CD14-positive monocyte (primary cell): ENCODE data around the gene DMC1. TPM values are rescaled to one million over a fixed set of nuclear protein-coding genes. Genes with fewer than 3 reads are reported as not detected.

Experiments used
- DNase-seq, 3 donors: peaks; one replicate each; pipeline ENCODE4 v3.0.0-alpha.2; 2011 to 2022
- H2AFZ ChIP-seq: 2 replicates; pipeline ENCODE4 v1.6.0; 2012; ENCODE audit warnings: mild to moderate bottlenecking, low read depth, low read length, inconsistent platforms; ENCODE audit not compliant: insufficient read depth, poor library complexity, severe bottlenecking
- H3K27ac ChIP-seq, 2 donors: 1 replicate in 1 of 2; 2 replicates in 1 of 2; pipeline ENCODE4 v1.5.1; 2012 to 2013; ENCODE audit warnings: low read length in 2 of 2, control low read depth in 1 of 2, inconsistent platforms in 1 of 2, low read depth in 1 of 2, mild to moderate bottlenecking in 1 of 2
- H3K27me3 ChIP-seq, 2 donors: one replicate each; pipeline versions ENCODE4 v1.6.0 to v1.6.1; 2011 to 2013; ENCODE audit warnings: low read length in 2 of 2; ENCODE audit not compliant: control insufficient read depth in 2 of 2, insufficient read depth in 2 of 2
- H3K36me3 ChIP-seq, 2 donors: replicated peaks in 1 of 2; 1 replicate in 1 of 2; 2 replicates in 1 of 2; pipeline versions ENCODE4 v1.5.1 to v1.6.1; 2012 to 2013; ENCODE audit warnings: low read length in 2 of 2, control low read depth in 1 of 2, inconsistent platforms in 1 of 2, mild to moderate bottlenecking in 1 of 2; ENCODE audit not compliant: insufficient read depth in 2 of 2, control insufficient read depth in 1 of 2
- H3K4me1 ChIP-seq, 2 donors: 1 replicate in 1 of 2; 2 replicates in 1 of 2; pipeline versions ENCODE4 v1.5.1 to v1.6.1; 2012 to 2013; ENCODE audit warnings: low read length in 2 of 2, control low read depth in 1 of 2, inconsistent platforms in 1 of 2, mild to moderate bottlenecking in 1 of 2, moderate library complexity in 1 of 2; ENCODE audit not compliant: insufficient read depth in 2 of 2, control insufficient read depth in 1 of 2
- H3K4me2 ChIP-seq: replicated peaks from 2 replicates; pipeline ENCODE3; 2012; ENCODE audit warnings: low read length, moderate library complexity, mild to moderate bottlenecking; ENCODE audit not compliant: poor library complexity, severe bottlenecking; ENCODE audit errors: extremely low read depth
- H3K4me3 ChIP-seq, 3 experiments: fragments of 200-600 bp in 1 of 3; sonication (generic) in 1 of 3; replicated peaks in 1 of 3; 1 replicate in 2 of 3; 2 replicates in 1 of 3; pipeline ENCODE4 v1.5.1; 2011 to 2013; ENCODE audit warnings: low read length in 3 of 3, mild to moderate bottlenecking in 3 of 3, control low read depth in 2 of 3, low read depth in 2 of 3, inconsistent platforms in 1 of 3, moderate library complexity in 1 of 3
- H3K79me2 ChIP-seq: 2 replicates; pipeline ENCODE4 v1.6.0; 2012; ENCODE audit warnings: mild to moderate bottlenecking, control low read depth, inconsistent platforms, low read length, moderate library complexity; ENCODE audit not compliant: insufficient read depth
- H3K9ac ChIP-seq: 2 replicates; pipeline ENCODE4 v1.6.0; 2017; ENCODE audit warnings: low read length, mild to moderate bottlenecking; ENCODE audit not compliant: insufficient read depth, poor library complexity, severe bottlenecking
- H3K9me3 ChIP-seq, 2 donors: replicated peaks in 1 of 2; 1 replicate in 1 of 2; 2 replicates in 1 of 2; pipeline versions ENCODE4 v1.5.1 to v1.6.1; 2012 to 2013; ENCODE audit warnings: low read length in 2 of 2, control low read depth in 1 of 2; ENCODE audit not compliant: control insufficient read depth in 1 of 2, insufficient read depth in 1 of 2
- H4K20me1 ChIP-seq: 2 replicates; pipeline ENCODE4 v1.6.0; 2012; ENCODE audit warnings: mild to moderate bottlenecking, low read length, control low read depth, moderate library complexity; ENCODE audit not compliant: insufficient read depth
- H3K27ac Mint-ChIP-seq, 7 donors: one replicate each; pipeline ENCODE4 v1.8.0; 2020; ENCODE audit warnings: mild to moderate bottlenecking in 7 of 7, mixed read lengths in 7 of 7, moderate library complexity in 6 of 7, inconsistent platforms in 2 of 7
- H3K27me3 Mint-ChIP-seq, 3 donors: one replicate each; pipeline ENCODE4 v1.8.0; 2021 to 2022; ENCODE audit warnings: low read depth in 3 of 3, mild to moderate bottlenecking in 3 of 3, mixed read lengths in 3 of 3, moderate library complexity in 3 of 3, inconsistent platforms in 1 of 3
- H3K36me3 Mint-ChIP-seq, 2 donors: one replicate each; pipeline ENCODE4 v1.8.0; 2020; ENCODE audit warnings: mixed read lengths in 2 of 2, inconsistent platforms in 1 of 2, mild to moderate bottlenecking in 1 of 2
- H3K4me1 Mint-ChIP-seq: one replicate; pipeline ENCODE4 v1.8.0; 2020; ENCODE audit warnings: mild to moderate bottlenecking, mixed read lengths
- H3K4me3 Mint-ChIP-seq, 2 donors: one replicate each; pipeline ENCODE4 v1.8.0; 2020; ENCODE audit warnings: mild to moderate bottlenecking in 2 of 2, mixed read lengths in 2 of 2, moderate library complexity in 1 of 2
- H3K9me3 Mint-ChIP-seq, 7 donors: one replicate each; pipeline ENCODE4 v1.8.0; 2020 to 2022; ENCODE audit warnings: mixed read lengths in 7 of 7, mild to moderate bottlenecking in 6 of 7, moderate library complexity in 6 of 7, inconsistent platforms in 2 of 7
- CTCF ChIP-seq: fragments of 200-600 bp; IDR thresholded peaks from one replicate; pipeline ENCODE4 v1.8.0; 2022; ENCODE audit warnings: antibody characterized with exemption, mild to moderate bottlenecking
- WGBS: methylation state at CpG from one replicate; pipeline ENCODE4 v1.1.5; 2013; ENCODE audit warnings: missing lambda C conversion rate; ENCODE audit not compliant: insufficient coverage; 5-methylcytosine and 5-hydroxymethylcytosine counted together
- intact Hi-C, 2 donors: fragments of 100-400 bp; cut with micrococcal nuclease; formaldehyde crosslinking; loops; one replicate each; pipeline versions ENCODE4 v1.15.0 to v1.15.1; 2023
- polyA plus RNA-seq, 3 donors: library from polyadenylated mRNA; depleted of rRNA in 1 of 3; unstranded in 2 of 3; stranded (reverse) in 1 of 3; fragments of 300-500 nt in 2 of 3; fragments of >200 nt in 1 of 3; fragmentation: Illumina TruSeq in 2 of 3; gene quantifications; 1 replicate in 2 of 3; 2 replicates in 1 of 3; pipeline ENCODE4 v1.2.3, GENCODE V29; 2012 to 2021

Gene DMC1
- polyA plus RNA-seq, 3 donors, result not detected

- H2AFZ ChIP-seq, result no peak overlapping the region
- H3K9me3 Mint-ChIP-seq, result no peaks in the 10 kb centered on the region
- intact Hi-C loops, result no loop called here
- no peak overlapping the region for H3K4me3 Mint-ChIP-seq
- H4K20me1 ChIP-seq, result peaks cover 76% of the 10 kb centered on the region
- WGBS, result 96% methylated on average over 4 of the region's 6 CpGs
- peak overlapping the region in 1 of 2 donors; percentile 3 for H3K27ac ChIP-seq
- no peak for TF ChIP-seq CTCF
- H3K9me3 ChIP-seq, result no peaks in the 10 kb centered on the region
- H3K27me3 Mint-ChIP-seq, result no peaks in the 10 kb centered on the region
- peaks cover 61 to 78% of the 10 kb centered on the region in 2 donors for H3K36me3 ChIP-seq
- H3K4me1 Mint-ChIP-seq, result no peaks in the 10 kb centered on the region
- no peaks in the 10 kb centered on the region for H3K4me1 ChIP-seq
- no peak overlapping the region for H3K4me2 ChIP-seq
- H3K27ac Mint-ChIP-seq, result no peak overlapping the region
- no peaks in the 10 kb centered on the region for H3K79me2 ChIP-seq
- peaks cover 62 to 73% of the 10 kb centered on the region in 2 donors for H3K36me3 Mint-ChIP-seq
- no peak overlapping the region for H3K4me3 ChIP-seq
- no peaks in the 10 kb centered on the region for H3K27me3 ChIP-seq
- no peak overlapping the region for H3K9ac ChIP-seq
- no peak for DNase-seq
Observed at GRCh38 chr22:38482662-38483308, 87.2 kb downstream of the DMC1 start.

DNA sequence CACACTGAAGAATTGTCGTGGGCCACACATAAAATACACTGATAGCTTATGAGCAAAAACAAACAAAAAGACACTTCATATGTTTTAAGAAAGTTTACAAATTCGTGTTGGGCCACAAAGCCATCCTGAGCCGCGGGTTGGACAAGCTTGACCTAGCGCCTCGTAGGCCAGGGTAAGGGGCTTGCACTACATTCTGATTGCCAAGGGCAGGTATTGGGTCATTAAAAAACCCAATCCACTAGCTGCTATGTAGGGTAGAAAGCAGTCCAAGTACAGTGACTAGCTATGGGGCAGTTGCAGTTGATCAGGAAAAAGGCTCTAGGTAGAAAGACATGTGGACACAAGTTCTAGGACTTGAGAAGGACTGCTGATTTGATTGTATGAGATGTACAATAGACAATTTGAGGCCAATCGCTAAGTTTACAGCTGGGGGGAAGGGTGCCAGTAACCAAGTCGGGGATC, 88.1 kb downstream of the DMC1 start:
- H3K27me3 Mint-ChIP-seq, result peaks cover 0 to 3% (median 2%) of the 10 kb centered on the region in 3 donors
- H3K4me1 Mint-ChIP-seq, result no peaks in the 10 kb centered on the region
- DNase-seq, result no peak
- Histone ChIP-seq H3K4me1 (no peaks in the 10 kb centered on the region), H3K9ac (no peak overlapping the region), H3K4me2 (no peak overlapping the region), H3K36me3 (peaks cover 56 to 69% of the 10 kb centered on the region in 2 donors), H4K20me1 (peaks cover 67% of the 10 kb centered on the region), H3K27ac (peak overlapping the region in 1 of 2 donors; percentile 36), H2AFZ (no peak overlapping the region), H3K4me3 (no peak overlapping the region), H3K27me3 (no peaks in the 10 kb centered on the region), H3K79me2 (no peaks in the 10 kb centered on the region), H3K9me3 (no peaks in the 10 kb centered on the region)
- no peaks in the 10 kb centered on the region for H3K9me3 Mint-ChIP-seq
- intact Hi-C loops, result no loop called here
- 100% methylated on average over 1 of the region's 8 CpGs for WGBS
- H3K4me3 Mint-ChIP-seq, result no peak overlapping the region
- peaks cover 56 to 65% of the 10 kb centered on the region in 2 donors for H3K36me3 Mint-ChIP-seq
- no peak for TF ChIP-seq CTCF
- peak overlapping the region in 3 of 7 donors; percentile 55 to 68 (median 57) for H3K27ac Mint-ChIP-seq
